HFFc6 (cell line): ENCODE data around the gene AMMECR1L. TPM values are rescaled to one million over a fixed set of nuclear protein-coding genes. Genes with fewer than 3 reads are reported as not detected.

Experiments used
- DNase-seq: peaks from one replicate; pipeline ENCODE4 v3.0.0-alpha.2; 2018
- H3K27ac Mint-ChIP-seq: 2 replicates; pipeline ENCODE4 v1.8.0; 2020; ENCODE audit warnings: mild to moderate bottlenecking, mixed read lengths
- H3K27me3 Mint-ChIP-seq: 2 replicates; pipeline ENCODE4 v1.8.0; 2021; ENCODE audit warnings: mild to moderate bottlenecking, moderate library complexity, mixed read lengths; ENCODE audit not compliant: insufficient read depth
- H3K36me3 Mint-ChIP-seq: 2 replicates; pipeline ENCODE4 v1.8.0; 2021; ENCODE audit warnings: low read depth, mixed read lengths
- H3K4me1 Mint-ChIP-seq: 2 replicates; pipeline ENCODE4 v1.8.0; 2020; ENCODE audit warnings: low read depth, mixed read lengths
- H3K4me3 Mint-ChIP-seq: 2 replicates; pipeline ENCODE4 v1.8.0; 2020; ENCODE audit warnings: mild to moderate bottlenecking, moderate library complexity, mixed read lengths
- H3K9me3 Mint-ChIP-seq: 2 replicates; pipeline ENCODE4 v1.8.0; 2020; ENCODE audit warnings: mild to moderate bottlenecking, mixed read lengths
- CTCF ChIP-seq: fragments of 200-600 bp; sonication (generic); IDR thresholded peaks from 2 replicates; pipeline ENCODE4 v1.5.0; 2021; ENCODE audit warnings: antibody characterized with exemption, mild to moderate bottlenecking
- total RNA-seq, 6 experiments: library from RNA; stranded (reverse); fragmentation: NEBNext Ultra II Directional; extraction: Animal tissue kit (Norgen Biotek cat#: 25700); gene quantifications; 2 replicates in 1 of 6; 3 replicates in 5 of 6; pipeline ENCODE4 v1.2.3, GENCODE V29; 2021

Gene AMMECR1L
- total RNA-seq, 6 experiments from 2014 or later, result 13.9 to 18.2 (median 14.8) TPM

GRCh38 chr2:127847931-127848330 is 37.8 kb downstream of the AMMECR1L start:
- Mint-ChIP-seq H3K27me3 (no peaks in the 10 kb centered on the region; the same call in 1 of the 2 replicates), H3K4me3 (no peak overlapping the region), H3K9me3 (no peaks in the 10 kb centered on the region), H3K36me3 (peaks cover 39% of the 10 kb centered on the region), H3K4me1 (no peaks in the 10 kb centered on the region), H3K27ac (no peak overlapping the region)
- DNase-seq, result no peak
- TF ChIP-seq CTCF, result no peak

GRCh38 chr2:127844973-127845372 is 40.8 kb downstream of the AMMECR1L start:
- peaks cover 31% of the 10 kb centered on the region for H3K36me3 Mint-ChIP-seq
- no peak for TF ChIP-seq CTCF
- no peak for DNase-seq
- H3K4me1 Mint-ChIP-seq, result no peaks in the 10 kb centered on the region
- no peaks in the 10 kb centered on the region for H3K9me3 Mint-ChIP-seq
- H3K27ac Mint-ChIP-seq, result no peak overlapping the region
- no peak overlapping the region for H3K4me3 Mint-ChIP-seq
- H3K27me3 Mint-ChIP-seq, result no peaks in the 10 kb centered on the region; the same call in none of the 2 replicates

- Mint-ChIP-seq H3K4me1 (no peaks in the 10 kb centered on the region), H3K27me3 (no peaks in the 10 kb centered on the region; the same call in none of the 2 replicates), H3K27ac (no peak overlapping the region), H3K9me3 (no peaks in the 10 kb centered on the region), H3K36me3 (peaks cover 21% of the 10 kb centered on the region), H3K4me3 (no peak overlapping the region)
- no peak for DNase-seq
- TF ChIP-seq CTCF, result no peak
Measured at GRCh38 chr2:127843677-127844076, 42.1 kb downstream of the AMMECR1L start.

GRCh38 chr2:127841466-127842178 is 44.1 kb downstream of the AMMECR1L start:
- no peak overlapping the region for H3K4me3 Mint-ChIP-seq
- DNase-seq, result no peak
- H3K36me3 Mint-ChIP-seq, result peaks cover 10% of the 10 kb centered on the region
- H3K27me3 Mint-ChIP-seq, result peaks cover 4% of the 10 kb centered on the region
- no peaks in the 10 kb centered on the region for H3K4me1 Mint-ChIP-seq
- H3K27ac Mint-ChIP-seq, result no peak overlapping the region
- H3K9me3 Mint-ChIP-seq, result no peaks in the 10 kb centered on the region
- no peak for TF ChIP-seq CTCF

GRCh38 chr2:127840893-127841292 is 44.9 kb downstream of the AMMECR1L start:
- DNase-seq, result no peak
- Mint-ChIP-seq H3K9me3 (no peaks in the 10 kb centered on the region), H3K4me1 (no peaks in the 10 kb centered on the region), H3K27ac (no peak overlapping the region), H3K4me3 (no peak overlapping the region), H3K27me3 (peaks cover 4% of the 10 kb centered on the region; the same call in 1 of the 2 replicates), H3K36me3 (peaks cover 5% of the 10 kb centered on the region)
- no peak for TF ChIP-seq CTCF
